K562 (cell line): Measurements from ENCODE around the gene TEX54. TPM values are rescaled to one million over a fixed set of nuclear protein-coding genes. Genes with fewer than 3 reads are reported as not detected.

ENCODE experiments used
- ATAC-seq: fragments of 200-7000 bp; cut with Tn5 transposase; 3 replicates; pipeline ENCODE4 v1.9.1; 2020; ENCODE audit warnings: moderate library complexity
- BruUV-seq: library from RNA; stranded (reverse); fragments of 400-500 nt; replicated peaks from 2 replicates; lab custom pipeline; 2021; lab: Mats Ljungman, UMichigan
- CTCF ChIA-PET: fragments of 300-600 bp; formaldehyde crosslinking; extraction: SDS; loops from one replicate; lab custom pipeline; 2021; ENCODE audit warnings: low intra/inter-chr PET ratio; lab: Yijun Ruan, JAX
- POLR2A ChIA-PET: fragments of 300-600, 350-650 bp; sonication (Branson Sonifier 250); formaldehyde crosslinking; extraction: SDS; loops from one replicate; lab custom pipeline; 2021; ENCODE audit warnings: antibody characterized with exemption, inconsistent platforms; lab: Yijun Ruan, JAX
- DNase-seq, 4 experiments: peaks; one replicate each; pipeline versions ENCODE4 v3.0.0 to v3.0.0-alpha.2; 2011 to 2018; ENCODE audit warnings: low spot score in 3 of 4, mixed read lengths in 3 of 4; ENCODE audit errors: extremely low read depth in 1 of 4
- FAIRE-seq: peaks from 2 replicates; lab custom pipeline; 2011; peaks lifted over from hg19 to GRCh38; lab: Jason Lieb, UNC
- H2AFZ ChIP-seq: 2 replicates; pipeline ENCODE4 v1.6.0; 2011; ENCODE audit warnings: low read depth, low read length, control low read depth, inconsistent platforms
- H3K27ac ChIP-seq: fragments of 200-600 bp; 3 replicates; pipeline ENCODE4 v1.8.0; 2011; ENCODE audit warnings: low read depth, mild to moderate bottlenecking, control low read depth, inconsistent platforms, low read length, moderate library complexity, mixed read lengths; ENCODE audit errors: extremely low read depth
- H3K27me3 ChIP-seq, 2 experiments: fragments of 300-600 bp in 1 of 2; 2 replicates in 1 of 2; 3 replicates in 1 of 2; pipeline versions ENCODE4 v1.6.0 to v1.8.0; 2011; ENCODE audit warnings: inconsistent platforms in 2 of 2, low read length in 2 of 2, mild to moderate bottlenecking in 1 of 2, mixed read lengths in 1 of 2, moderate library complexity in 1 of 2; ENCODE audit not compliant: control insufficient read depth in 2 of 2, insufficient read depth in 2 of 2
- H3K36me3 ChIP-seq: fragments of 300-600 bp; 3 replicates; pipeline ENCODE4 v1.8.0; 2011; ENCODE audit warnings: mild to moderate bottlenecking, low read length, inconsistent platforms; ENCODE audit not compliant: control insufficient read depth, insufficient read depth
- H3K4me1 ChIP-seq, 2 experiments: fragments of 200-600 bp in 1 of 2; replicated peaks in 1 of 2; 2 replicates in 1 of 2; 3 replicates in 1 of 2; pipeline versions ENCODE4 v1.5.1 to v1.8.0; 2011; ENCODE audit warnings: inconsistent platforms in 2 of 2, low read length in 2 of 2, mild to moderate bottlenecking in 1 of 2, mixed read lengths in 1 of 2, moderate library complexity in 1 of 2; ENCODE audit not compliant: control insufficient read depth in 2 of 2, insufficient read depth in 2 of 2
- H3K4me2 ChIP-seq: 2 replicates; pipeline ENCODE4 v1.6.1; 2011; ENCODE audit warnings: low read length, control low read depth, inconsistent platforms, mixed read lengths; ENCODE audit not compliant: insufficient read depth
- H3K4me3 ChIP-seq: fragments of 200-600 bp; sonication (generic), shearing (Covaris generic); 2 replicates; pipeline ENCODE4 v1.5.1; 2016; ENCODE audit warnings: control low read depth, inconsistent platforms
- H3K79me2 ChIP-seq: fragments of 200-600 bp; 3 replicates; pipeline ENCODE4 v1.8.0; 2011; ENCODE audit warnings: low read length, inconsistent platforms; ENCODE audit not compliant: control insufficient read depth, insufficient read depth
- H3K9ac ChIP-seq, 2 experiments: 2 replicates each; pipeline versions ENCODE4 v1.6.0 to v1.6.1; 2011; ENCODE audit warnings: low read depth in 2 of 2, low read length in 2 of 2, control low read depth in 1 of 2, inconsistent platforms in 1 of 2, mild to moderate bottlenecking in 1 of 2, mixed read lengths in 1 of 2; ENCODE audit not compliant: insufficient read depth in 1 of 2
- H3K9me1 ChIP-seq: one replicate; pipeline ENCODE4 v1.6.0; 2011; ENCODE audit warnings: inconsistent platforms, mild to moderate bottlenecking, low read length, moderate library complexity; ENCODE audit not compliant: control insufficient read depth, insufficient read depth
- H3K9me3 ChIP-seq: replicated peaks from 2 replicates; pipeline ENCODE4 v1.5.1; 2011; ENCODE audit warnings: low read depth, low read length, inconsistent platforms; ENCODE audit not compliant: control insufficient read depth, insufficient read depth
- H4K20me1 ChIP-seq: replicated peaks from 2 replicates; pipeline ENCODE4 v1.6.1; 2011; ENCODE audit warnings: low read length, inconsistent platforms, mixed read lengths; ENCODE audit not compliant: control insufficient read depth, insufficient read depth
- HDAC6 ChIP-seq: IDR thresholded peaks from 2 replicates; pipeline ENCODE4 v1.6.1; 2012; ENCODE audit warnings: low read depth, mild to moderate bottlenecking, control low read depth, inconsistent platforms, low read length, moderate library complexity
- SIN3A ChIP-seq, 2 experiments: fragments of 150-350 bp in 1 of 2; IDR thresholded peaks; 2 replicates each; pipeline ENCODE4 v1.6.1; 2011 to 2016; ENCODE audit warnings: borderline replicate concordance in 2 of 2, low read depth in 2 of 2, low read length in 2 of 2, mild to moderate bottlenecking in 2 of 2, moderate library complexity in 2 of 2; ENCODE audit not compliant: control insufficient read depth in 1 of 2
- SPI1 ChIP-seq: IDR thresholded peaks from 2 replicates; pipeline ENCODE4 v1.6.1; 2011; ENCODE audit warnings: low read depth, low read length, control low read depth, borderline replicate concordance
- TBL1XR1 ChIP-seq, 2 experiments: IDR thresholded peaks; 2 replicates each; pipeline ENCODE4 v1.6.1; 2012; ENCODE audit warnings: improper control_type of control experiment in 2 of 2, low read length in 2 of 2, mild to moderate bottlenecking in 1 of 2
- ZNF384 ChIP-seq: IDR thresholded peaks from 2 replicates; pipeline ENCODE4 v1.6.1; 2012; ENCODE audit warnings: low read depth, low read length, improper control_type of control experiment
- WGBS: fragments of 100-300 bp; shearing (Covaris generic); methylation state at CpG from one replicate; pipeline ENCODE4 v1.1.6; 2016; ENCODE audit warnings: low coverage, mixed read lengths; ENCODE audit not compliant: insufficient coverage; ENCODE audit errors: missing lambda C conversion rate; 5-methylcytosine and 5-hydroxymethylcytosine counted together
- in situ Hi-C: fragments of 300-500 bp; cut with MboI; formaldehyde crosslinking; loops from 4 replicates; pipeline ENCODE4 v1.15.0; 2018; ENCODE audit warnings: inconsistent platforms, mixed read lengths
- intact Hi-C: fragments of 100-400 bp; cut with micrococcal nuclease; formaldehyde crosslinking; loops from 2 replicates; pipeline ENCODE4 v1.14.2; 2022
- polyA plus RNA-seq, 8 experiments: library from polyadenylated mRNA; depleted of rRNA in 4 of 8; stranded (reverse) in 5 of 8; unstranded in 3 of 8; fragments of >200 nt; fragmentation: Nextera tagmentation in 2 of 8; fragmentation: Illumina TruSeq in 1 of 8; extraction: Ambion mirVana in 2 of 8; extraction: Trizol in 1 of 8; gene quantifications; 2 replicates each; pipeline versions ENCODE4 v1.2.1 to v1.2.3, GENCODE V29; 2011 to 2014; ENCODE audit warnings: inconsistent platforms in 1 of 8, missing spikeins in 1 of 8
- total RNA-seq, 7 experiments: library from RNA; depleted of rRNA in 6 of 7; stranded (reverse); fragments of >200 nt in 6 of 7; fragmentation: Illumina TruSeq in 2 of 7; extraction: Trizol in 2 of 7; gene quantifications; 2 replicates each; pipeline versions ENCODE4 v1.2.1 to v1.2.3, GENCODE V29; 2011 to 2021; ENCODE audit warnings: low replicate concordance in 1 of 7
- TF ChIP-seq, protein P1 (sequence below): IDR thresholded peaks from 2 replicates; pipeline ENCODE4 v1.6.1; 2011; ENCODE audit not compliant: insufficient read length; ENCODE audit errors: extremely low read depth
- TF ChIP-seq, protein P2 (sequence below), 2 experiments: fragments of 450-650 bp; IDR thresholded peaks; 2 replicates each; pipeline ENCODE4 v1.6.1; 2016
- TF ChIP-seq, protein P3 (sequence below): fragments of 200-800 bp; sonication (Bioruptor generic); IDR thresholded peaks from 2 replicates; pipeline ENCODE4 v1.6.1; 2017; ENCODE audit warnings: missing genetic modification characterization, missing compliant biosample characterization

The TEX54 gene
- total and polyA plus RNA-seq, 9 of the 15 experiments (the other 6 are each of a cell fraction or from before 2014, with no cell fraction given), result not detected

DNA sequence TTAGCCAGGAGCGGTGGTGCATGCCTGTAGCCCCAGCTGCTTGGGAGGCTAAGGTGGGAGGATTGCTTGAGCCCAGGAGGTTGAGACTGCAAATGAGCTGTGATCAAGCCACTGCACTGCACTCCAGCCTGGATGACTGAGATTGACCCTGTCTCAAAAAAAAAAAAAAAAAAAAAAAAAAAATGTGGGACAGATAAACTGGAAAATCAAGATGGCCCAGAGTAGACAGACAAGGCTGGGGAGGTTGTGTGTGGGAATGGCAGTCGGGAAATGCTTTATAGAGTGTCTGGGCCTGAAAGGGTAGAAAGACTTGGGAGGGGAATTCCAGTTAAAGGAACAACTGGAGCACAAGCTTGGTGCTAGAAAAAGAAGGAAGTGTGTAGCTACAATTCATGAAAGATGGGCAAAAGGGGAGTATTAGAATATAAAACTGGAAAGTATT lies 24.9 kb upstream of the TEX54 start:
- Histone ChIP-seq H3K9me1 (no peaks in the 10 kb centered on the region), H3K27me3 (no peaks in the 10 kb centered on the region), H3K4me2 (peak overlapping the region; percentile 99), H4K20me1 (peaks cover 30% of the 10 kb centered on the region), H3K4me3 (peak overlapping the region; percentile 74), H3K9me3 (no peaks in the 10 kb centered on the region), H3K36me3 (peaks cover 57% of the 10 kb centered on the region), H3K79me2 (peaks cover 99% of the 10 kb centered on the region), H2AFZ (no peak overlapping the region), H3K9ac (peak overlapping the region; percentile 96), H3K4me1 (peaks cover 21 to 28% of the 10 kb centered on the region in 2 experiments; a peak in 4 of 5 replicates), H3K27ac (peak overlapping the region; percentile 99)
- intact Hi-C loops (loop anchor here (2.0 to 5.0 kb wide), 2 partner anchors 17 to 460 kb away; no protein-coding TSS in a partner anchor), in situ Hi-C loops (loop anchor here (25.0 kb wide), 1 partner anchor 470 kb away; no protein-coding TSS in a partner anchor)
- no peak for DNase-seq
- CTCF ChIA-PET, result no interaction called here
- BruUV-seq, result no TSS peak
- 0% methylated on average over 2 of the region's 2 CpGs for WGBS
- POLR2A ChIA-PET, result interaction anchor here (0.6 to 10.0 kb wide), 14 partner anchors 8 to 193 kb away, joined by 3 to 403 read pairs (median 3); partner anchors contain the start of genes C11orf98, CSKMT, HNRNPUL2 and SLC3A2
- FAIRE-seq, result no peak
- ATAC-seq, result no peak
- TF ChIP-seq SIN3A (IDR thresholded peaks at IDR 0.05; ENCODE audit: borderline replicate concordance in 2 of 2, control insufficient read depth in 1 of 2, low read depth in 2 of 2, low read length in 2 of 2), result 0 out of 4 replicates have a peak, but pooled peaks of 1 of the 2 experiments have one; percentile 14
- TF ChIP-seq TBL1XR1 (IDR thresholded peaks at IDR 0.05; ENCODE audit: low read length in 2 of 2), result 0 out of 4 replicates have a peak, but pooled peaks of 1 of the 2 experiments have one; percentile 14
- TF ChIP-seq, protein P1, sequence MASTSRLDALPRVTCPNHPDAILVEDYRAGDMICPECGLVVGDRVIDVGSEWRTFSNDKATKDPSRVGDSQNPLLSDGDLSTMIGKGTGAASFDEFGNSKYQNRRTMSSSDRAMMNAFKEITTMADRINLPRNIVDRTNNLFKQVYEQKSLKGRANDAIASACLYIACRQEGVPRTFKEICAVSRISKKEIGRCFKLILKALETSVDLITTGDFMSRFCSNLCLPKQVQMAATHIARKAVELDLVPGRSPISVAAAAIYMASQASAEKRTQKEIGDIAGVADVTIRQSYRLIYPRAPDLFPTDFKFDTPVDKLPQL, result no peak
- peak; percentile 64 for TF ChIP-seq ZNF384
- peak; percentile 80 for TF ChIP-seq SPI1
- TF ChIP-seq HDAC6, result no peak
- TF ChIP-seq, protein P2, sequence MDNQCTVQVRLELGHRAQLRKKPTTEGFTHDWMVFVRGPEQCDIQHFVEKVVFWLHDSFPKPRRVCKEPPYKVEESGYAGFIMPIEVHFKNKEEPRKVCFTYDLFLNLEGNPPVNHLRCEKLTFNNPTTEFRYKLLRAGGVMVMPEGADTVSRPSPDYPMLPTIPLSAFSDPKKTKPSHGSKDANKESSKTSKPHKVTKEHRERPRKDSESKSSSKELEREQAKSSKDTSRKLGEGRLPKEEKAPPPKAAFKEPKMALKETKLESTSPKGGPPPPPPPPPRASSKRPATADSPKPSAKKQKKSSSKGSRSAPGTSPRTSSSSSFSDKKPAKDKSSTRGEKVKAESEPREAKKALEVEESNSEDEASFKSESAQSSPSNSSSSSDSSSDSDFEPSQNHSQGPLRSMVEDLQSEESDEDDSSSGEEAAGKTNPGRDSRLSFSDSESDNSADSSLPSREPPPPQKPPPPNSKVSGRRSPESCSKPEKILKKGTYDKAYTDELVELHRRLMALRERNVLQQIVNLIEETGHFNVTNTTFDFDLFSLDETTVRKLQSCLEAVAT (IDR thresholded peaks at IDR 0.05), result peak; percentile 10 to 55; a peak in 2 of 4 replicates
- TF ChIP-seq, protein P3, sequence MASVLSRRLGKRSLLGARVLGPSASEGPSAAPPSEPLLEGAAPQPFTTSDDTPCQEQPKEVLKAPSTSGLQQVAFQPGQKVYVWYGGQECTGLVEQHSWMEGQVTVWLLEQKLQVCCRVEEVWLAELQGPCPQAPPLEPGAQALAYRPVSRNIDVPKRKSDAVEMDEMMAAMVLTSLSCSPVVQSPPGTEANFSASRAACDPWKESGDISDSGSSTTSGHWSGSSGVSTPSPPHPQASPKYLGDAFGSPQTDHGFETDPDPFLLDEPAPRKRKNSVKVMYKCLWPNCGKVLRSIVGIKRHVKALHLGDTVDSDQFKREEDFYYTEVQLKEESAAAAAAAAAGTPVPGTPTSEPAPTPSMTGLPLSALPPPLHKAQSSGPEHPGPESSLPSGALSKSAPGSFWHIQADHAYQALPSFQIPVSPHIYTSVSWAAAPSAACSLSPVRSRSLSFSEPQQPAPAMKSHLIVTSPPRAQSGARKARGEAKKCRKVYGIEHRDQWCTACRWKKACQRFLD (CRISPR knock-in tag), result 0 out of 2 replicates have a peak, but pooled peaks have one; percentile 23
